CD4-positive, alpha-beta T cell treated with Interleukin-15 for 4 hours (primary cell): ENCODE results near the gene ZNF775.

Experiments
- DNase-seq: peaks from one replicate; pipeline ENCODE4 v3.0.0-alpha.2; 2020; ENCODE audit warnings: low spot score

The ZNF775 gene

DNA sequence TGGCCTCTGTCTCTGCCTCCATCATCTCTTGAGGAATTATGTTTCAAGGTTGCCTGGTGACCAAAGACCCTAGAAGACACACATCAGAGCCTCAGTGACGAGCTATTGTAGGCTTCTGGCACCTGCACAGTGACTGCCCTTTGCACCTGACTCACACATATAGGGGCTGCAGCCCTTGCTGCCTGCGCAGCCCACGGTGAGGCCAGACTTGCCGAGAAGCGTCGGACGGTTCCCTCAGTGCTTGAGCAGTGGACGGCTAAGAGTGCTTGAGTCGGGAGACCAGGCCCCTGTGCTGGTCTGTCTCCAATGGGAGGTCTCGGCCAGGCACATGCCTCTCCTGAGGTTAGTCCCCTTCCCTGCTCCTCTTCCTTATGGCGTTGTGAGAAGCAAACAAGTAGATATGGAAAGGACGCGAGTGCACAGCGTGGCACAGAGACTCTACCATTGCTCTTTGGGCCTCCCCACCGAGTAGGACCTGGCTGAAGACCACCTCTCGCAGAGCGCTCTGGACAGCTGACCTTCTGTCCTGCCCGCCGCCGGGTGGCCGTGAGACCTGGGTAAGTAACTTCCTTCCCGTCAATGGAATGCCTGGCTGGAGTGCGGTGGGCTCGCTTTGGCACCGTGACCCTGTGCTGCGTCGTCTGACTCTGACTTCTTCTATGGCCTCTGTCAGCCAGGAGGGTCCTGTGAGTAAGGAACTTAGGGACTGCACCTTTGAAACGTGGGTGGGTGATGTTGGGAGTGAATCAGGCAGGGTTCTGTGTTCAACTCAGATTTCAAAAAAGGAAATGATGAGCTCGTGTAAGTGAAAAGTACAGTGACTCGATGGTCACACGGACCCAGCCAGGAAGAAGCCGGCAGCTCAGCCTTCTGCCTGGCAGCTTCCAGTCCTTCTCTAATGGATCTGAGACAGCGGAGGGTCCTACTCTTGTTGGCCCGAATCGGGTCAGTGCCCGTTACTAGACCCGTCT lies 33.7 kb downstream of the ZNF775 start:
- no peak for DNase-seq

DNA sequence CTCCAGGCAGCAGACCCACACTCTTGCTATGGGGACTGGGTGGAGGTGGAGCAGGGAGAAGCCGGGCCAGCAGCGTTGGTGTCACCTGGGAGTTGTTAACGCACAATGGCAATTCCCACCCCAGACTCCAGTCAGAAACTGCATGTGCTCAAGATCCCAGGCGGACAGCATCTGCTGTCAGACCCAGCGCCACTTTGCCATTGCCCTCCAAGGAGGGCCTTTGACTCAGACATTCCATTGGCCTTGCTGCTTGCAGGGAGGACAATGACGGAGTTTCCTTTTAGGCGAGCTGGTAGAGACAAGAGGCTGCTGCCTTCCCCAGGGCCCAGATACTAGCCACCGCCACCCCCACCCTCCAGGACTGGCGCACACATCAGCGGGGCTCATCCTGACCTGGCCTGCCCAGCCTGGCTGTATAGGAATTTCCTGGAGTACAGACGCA lies 34.5 kb downstream of the ZNF775 start:
- no peak for DNase-seq

DNA sequence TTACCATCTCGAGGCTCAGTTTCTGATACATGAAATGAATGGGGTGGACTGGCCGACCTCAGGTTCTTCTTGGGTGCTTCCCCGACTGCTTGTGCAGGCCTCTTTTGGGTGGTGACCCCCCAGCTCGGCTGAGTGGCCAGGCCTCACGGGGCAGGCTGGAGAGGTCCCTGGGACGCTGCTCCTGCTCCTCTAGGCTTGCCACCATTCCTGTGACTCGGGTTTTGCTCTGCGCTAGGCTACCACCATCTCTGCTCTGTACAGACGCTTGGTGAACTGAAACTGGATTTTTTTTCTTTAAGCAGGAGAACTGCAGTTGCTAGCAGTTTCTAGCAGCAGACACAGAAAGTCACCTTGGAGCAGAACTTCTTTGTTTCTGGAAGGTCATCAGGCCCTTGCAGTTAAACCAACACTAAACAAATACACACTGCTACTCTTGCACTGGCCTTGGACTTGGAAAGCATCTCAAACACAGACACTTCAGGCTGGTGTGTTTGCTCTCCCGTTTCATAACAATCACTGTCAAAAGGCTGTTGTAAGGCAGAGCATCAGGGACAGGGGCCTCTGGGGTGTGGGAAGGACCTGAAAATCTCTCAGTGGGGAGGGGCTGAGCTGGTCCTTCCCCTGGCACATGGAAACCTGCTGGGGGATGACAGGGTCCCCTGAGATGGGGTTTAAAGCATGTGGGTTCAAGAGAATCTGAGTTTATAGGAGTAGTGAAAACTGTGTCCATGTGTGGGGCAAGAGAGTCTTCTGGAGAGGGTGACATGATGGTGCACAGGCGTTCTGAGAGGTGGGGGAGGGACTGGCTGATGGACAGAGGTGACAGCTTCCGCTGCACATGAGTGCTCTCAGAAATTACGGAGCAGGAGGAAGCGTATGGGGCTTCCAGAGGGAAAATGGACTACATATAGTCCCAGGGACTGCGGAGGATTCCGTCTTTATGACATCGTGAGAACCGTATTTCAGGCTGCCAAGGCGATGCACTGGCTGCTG lies 36.3 kb downstream of the ZNF775 start:
- no peak for DNase-seq

DNA sequence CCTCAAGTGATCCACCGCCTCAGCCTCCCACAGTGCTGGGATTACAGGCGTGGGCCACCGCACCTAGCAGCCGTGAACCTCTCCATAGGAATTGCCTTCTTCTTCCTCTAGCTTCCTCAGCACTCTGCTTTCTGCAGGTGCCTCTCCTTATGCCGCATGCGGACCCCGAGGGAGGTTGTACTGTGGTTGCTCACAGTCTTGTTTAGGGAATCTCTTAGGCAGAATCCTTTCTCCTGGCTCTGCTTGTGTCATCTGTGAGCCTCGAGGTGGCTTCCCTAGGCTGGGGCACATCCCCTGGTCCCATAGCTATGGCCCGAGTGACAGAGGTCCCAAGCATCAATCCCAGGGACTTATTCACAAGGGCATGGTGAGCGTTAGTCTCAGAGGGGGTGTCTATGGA lies 38.1 kb downstream of the ZNF775 start:
- no peak for DNase-seq

DNA sequence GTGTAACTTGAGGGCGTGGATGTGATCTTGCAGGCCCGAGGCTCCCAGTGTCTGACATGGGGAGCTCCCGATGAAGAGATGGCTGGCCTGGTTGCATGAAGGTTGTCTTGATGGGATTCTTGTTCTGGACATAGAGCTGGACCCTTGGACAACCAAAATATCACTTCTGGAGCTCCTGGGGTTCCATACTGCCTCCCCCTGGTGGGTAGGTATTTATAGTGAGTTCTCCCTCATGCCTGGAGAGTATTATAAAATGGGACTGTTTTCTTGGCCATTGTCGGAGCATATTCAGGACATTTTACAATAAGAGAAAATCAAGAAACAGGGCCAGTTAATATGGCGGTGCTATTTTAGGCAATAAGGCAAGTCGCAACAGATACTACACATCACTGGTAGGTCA lies 38.7 kb downstream of the ZNF775 start:
- DNase-seq, result no peak

DNA sequence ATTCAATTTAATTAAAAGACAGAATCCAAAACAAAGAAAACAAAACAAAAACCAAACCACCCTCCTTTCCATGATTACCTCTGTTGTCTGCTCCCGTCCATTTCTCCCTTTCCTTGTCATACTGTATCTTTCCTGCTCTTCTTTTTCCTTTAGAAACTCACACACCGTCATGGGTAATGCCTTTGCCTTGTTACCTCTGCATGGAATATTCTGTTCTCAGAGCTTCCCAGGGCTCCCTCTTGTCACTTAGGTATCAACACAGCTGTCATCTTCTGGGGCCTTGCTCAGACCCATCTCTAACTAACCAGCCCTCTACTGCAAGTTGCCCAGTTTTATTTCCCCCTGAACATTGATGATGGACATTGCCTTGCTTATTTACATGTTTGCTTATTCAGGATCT lies 41.1 kb downstream of the ZNF775 start:
- no peak for DNase-seq

DNA sequence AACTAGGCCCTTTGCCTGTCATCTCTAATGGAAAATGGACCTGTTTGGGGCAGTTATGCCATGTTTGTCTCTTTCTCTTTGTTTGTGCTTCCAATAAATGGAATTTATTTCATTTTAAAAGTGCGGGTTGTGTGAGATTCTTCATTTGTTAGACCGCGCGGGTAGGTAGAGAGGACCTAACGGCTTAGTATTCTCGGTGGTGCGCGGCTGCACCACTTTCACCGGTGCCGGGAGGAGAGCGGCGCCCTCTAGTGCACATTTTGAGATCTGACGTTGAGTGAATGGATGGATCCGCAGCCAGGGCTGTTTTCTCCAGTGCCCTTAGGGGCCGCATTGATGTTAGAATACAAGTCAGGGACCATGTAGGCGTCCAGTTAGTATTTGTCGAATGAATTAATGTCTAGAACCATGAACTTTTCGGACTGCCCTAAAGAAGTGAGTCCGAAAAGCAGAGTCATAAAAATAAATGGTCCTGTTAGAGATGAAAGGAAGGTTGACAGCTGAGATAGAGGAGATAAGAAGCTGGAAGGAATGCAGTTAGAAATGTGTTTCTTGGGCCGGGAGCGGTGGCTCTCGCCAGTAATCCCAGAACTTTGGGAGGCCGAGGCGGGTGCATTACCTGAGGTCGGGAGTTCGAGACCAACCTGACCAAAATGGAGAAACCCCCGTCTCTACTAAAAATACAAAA lies 42.0 kb downstream of the ZNF775 start:
- DNase-seq, result peak; percentile 90

DNA sequence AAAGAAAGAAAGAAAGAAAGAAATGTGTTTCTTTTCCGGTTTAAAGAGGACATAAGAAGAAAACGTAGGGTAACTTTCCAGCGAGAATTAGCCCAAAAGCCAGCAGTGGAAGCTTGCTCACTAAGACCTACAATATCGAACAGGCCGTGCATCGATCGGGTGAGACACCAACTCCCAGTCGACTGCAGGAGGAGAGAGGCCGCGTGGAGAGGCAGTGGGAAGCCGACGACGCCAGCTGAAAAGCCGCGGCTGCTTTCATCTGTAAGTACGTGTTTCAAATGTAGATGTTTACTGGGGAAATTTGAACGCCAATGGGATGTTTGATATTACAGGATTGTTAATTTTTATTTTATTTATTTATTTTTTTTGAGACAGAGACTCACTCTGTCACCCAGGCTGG lies 42.7 kb downstream of the ZNF775 start:
- no peak for DNase-seq

DNA sequence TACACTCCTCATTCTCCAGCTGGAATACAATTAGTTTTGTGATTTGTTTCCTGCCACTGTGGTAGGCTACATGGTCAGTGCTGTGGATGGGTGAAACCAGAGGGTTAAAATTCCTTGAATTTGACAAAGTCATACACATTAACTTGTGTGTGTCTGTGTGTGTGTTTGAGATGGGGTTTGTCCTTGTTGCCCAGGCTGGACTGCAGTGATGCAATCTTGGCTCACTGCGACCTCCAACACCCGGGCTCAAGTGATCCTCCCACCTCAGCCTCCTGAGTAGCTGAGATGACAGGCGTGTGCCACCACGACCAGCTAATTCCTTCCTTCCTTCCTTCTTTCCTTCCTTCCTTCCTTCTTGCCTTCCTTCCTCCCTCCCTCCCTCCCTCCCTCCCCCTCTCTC lies 46.5 kb downstream of the ZNF775 start:
- no peak for DNase-seq

DNA sequence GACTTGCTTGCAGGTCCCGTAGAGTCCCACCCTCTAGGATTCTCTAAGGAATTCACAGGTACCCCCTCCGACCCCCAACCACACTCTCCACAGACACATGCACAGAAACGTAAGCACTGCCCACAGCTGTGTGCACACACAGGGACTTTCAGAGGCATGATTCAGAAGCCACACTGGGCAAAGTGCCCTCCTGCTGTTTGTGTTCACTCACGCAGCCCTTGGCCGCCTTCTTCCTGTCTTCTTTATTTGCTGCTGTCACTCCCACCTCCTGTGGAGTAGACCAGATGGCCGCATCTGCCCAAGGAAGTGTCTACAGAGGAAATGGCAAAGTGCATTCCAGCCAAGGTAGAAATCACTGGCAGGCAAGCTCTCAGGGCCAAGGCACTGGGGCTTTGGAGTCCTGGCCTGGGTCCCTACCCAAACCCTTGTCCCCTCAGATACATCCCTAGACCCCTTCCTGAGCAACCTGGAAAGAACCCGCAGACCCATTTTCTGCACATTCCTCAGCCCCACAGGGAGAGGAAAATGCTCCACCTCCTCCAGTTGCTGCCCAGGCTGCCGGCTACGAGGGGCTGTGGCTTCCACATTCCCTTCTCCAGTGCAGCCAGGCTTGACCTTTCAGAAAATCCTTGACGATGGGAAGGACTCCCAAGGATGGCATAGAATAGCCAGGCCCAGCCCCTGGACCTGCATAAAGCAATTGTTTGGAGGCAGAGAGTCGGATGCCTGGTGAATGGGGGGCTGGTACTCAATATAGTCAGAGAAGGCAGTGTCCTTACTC lies 49.7 kb downstream of the ZNF775 start:
- DNase-seq, result no peak

DNA sequence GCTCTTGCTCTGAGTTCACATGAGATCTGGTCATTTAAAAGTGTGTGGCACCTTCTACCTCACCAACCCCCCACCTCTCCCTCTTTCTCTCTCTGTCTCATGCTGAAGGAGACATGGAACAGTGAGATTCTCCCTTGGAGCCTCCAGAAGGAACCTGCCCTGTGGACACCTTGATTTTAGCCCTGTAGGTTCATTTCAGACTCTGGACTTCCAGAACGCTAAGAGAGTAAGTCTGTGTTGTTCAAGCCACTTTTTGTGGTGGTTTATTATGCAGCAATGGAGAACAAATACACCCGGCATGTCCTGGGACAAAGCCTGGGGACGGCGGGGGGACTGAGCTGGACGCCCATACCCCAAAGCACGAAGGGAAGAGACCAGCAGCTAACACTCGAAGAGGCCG lies 50.6 kb downstream of the ZNF775 start:
- no peak for DNase-seq

DNA sequence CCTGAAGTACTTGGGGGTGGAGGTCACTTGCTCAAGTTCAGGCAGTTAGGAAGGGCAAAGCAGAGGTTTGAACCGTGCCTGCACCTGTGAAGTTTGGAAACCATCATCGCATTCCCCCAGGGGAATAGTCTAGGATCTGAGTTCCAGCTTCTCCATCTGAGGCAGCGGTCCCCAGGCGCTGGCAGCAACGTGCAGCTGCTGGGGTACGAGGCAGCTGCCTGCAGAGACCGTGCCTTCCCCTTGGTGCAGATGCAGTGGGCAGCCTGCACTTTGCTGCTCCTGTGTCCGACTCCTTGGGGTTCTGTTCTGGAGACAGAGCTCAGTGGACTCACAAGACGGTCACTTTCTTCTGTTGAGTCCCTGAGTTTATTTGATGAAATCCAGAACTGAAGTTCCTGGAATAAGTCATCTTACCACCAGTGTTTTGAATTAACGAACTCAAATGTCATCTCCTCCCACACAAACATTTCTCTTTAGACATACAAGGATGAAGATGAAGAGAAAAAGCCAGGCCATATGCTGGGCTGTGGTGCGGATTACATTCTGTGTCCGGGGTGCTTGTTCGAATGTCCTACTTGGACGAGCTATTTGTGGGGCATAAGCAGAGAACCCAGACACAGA lies 51.4 kb downstream of the ZNF775 start:
- DNase-seq, result no peak

DNA sequence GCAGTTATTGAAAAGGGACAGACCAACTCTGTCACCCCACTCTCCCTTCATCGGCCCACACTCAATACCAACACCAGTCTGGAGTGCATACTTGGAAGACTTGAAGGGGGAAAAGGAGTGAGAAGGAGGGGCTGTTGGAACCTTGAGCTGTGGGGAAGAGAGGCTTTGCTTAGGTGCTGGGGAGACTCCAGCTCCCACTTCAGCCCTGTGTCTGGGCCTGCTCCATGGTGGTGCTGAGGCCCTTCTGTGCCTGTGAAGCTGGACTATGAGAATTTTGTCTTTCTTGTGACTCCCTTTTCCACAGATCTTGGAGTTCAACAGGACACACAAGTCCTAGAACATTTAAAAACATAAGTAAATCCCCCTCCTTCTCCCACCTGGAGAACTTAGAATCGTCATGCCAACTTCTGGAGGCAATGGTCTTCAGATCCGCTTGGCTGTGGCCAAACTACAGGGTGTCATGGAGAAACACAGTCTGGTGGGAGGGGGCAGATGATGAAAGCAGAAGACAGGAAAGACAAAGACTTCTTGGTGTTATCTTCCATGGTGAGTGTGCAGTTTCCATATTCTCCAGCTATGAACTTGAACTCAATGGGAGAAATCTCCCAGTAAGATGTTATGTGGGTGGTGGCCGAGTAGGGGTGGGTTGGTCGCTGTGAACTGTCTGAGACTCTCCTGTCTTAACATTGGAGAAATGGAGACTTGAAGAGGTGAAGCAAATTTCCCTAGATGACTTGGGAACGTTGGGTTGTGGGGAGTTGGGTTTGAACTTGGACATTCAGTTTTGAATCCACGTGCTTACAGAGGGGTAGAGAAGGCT lies 52.9 kb downstream of the ZNF775 start:
- no peak for DNase-seq

DNA sequence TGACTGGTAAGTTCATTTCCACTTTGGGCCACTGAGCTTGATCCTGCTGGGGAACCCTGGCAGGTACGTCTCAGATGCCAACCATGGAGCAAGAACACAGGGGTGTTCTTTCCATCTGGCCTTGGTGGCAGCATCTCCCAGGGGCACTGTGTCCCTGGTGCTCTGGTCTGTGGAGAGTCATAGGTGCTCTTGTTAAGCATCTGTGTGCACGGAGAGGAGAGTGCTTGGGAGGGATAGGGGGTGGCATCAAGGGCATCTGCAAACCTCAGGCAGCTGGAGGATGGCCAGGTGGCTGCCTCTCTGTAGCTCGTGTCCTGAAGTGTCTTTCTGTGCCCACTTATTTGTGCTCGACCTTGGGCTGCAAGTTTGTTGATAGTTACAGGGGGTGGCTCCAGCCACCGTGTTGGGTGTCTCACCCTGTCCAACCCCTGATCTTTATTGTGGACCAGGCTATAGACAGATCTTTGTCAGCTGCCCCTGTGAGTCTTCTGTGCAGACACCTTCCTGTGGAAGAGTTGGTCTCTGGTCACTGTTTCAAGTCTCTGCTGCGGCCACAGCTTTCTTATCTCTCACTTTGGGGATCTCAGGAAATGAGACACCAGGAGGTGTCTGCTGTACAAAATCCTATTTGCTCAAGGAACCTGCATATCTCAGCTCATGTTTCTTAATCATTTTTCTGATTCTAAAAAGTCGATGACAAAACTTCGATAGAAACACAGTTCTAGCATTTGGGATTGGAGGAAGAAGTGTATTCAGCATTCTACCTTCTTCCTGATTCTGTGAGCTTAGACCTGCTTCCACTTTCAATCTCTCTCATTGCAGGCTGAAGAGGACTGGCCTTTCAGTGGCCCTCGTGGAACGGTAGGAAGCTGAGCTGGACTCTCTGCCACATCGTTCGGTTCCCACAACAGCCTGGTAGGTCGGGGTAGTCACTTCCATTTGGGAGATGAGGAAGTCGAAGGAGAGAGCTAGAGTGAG lies 54.1 kb downstream of the ZNF775 start:
- DNase-seq, result no peak

DNA sequence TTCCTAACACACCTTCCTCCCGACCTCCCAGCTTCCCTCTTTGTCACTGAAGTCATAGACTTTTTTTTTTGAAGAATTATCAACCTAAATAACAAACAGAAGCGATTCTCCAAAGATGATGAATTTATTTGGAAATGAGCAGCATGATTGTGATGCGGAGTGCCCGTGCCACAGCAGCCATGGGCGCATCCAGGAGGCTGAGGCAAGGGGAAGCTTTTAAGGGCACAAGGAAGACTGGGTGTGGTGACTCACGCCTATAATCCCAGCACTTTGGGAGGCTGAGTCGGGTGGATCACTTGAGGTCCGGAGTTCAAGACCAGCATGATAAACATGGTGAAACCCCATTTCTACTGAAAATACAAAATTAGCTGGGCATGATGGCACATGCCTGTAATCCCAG lies 55.1 kb downstream of the ZNF775 start:
- no peak for DNase-seq

DNA sequence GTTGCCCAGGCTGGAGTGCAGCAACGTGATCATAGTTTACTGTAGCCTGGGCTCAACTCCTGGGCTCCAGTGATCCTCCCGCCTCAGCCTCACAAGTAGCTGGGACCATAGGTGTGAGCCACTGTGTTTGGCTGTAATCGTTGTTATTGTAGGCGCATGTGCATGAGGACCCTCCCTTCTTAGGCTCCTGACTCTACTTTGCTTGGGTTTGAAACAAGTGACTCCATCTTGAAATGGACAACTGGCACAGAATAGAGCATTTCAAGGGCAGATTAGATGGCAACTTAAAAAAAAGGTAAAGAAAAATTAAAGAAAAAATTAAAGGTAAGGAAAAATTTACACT lies 55.9 kb downstream of the ZNF775 start:
- DNase-seq, result no peak

DNA sequence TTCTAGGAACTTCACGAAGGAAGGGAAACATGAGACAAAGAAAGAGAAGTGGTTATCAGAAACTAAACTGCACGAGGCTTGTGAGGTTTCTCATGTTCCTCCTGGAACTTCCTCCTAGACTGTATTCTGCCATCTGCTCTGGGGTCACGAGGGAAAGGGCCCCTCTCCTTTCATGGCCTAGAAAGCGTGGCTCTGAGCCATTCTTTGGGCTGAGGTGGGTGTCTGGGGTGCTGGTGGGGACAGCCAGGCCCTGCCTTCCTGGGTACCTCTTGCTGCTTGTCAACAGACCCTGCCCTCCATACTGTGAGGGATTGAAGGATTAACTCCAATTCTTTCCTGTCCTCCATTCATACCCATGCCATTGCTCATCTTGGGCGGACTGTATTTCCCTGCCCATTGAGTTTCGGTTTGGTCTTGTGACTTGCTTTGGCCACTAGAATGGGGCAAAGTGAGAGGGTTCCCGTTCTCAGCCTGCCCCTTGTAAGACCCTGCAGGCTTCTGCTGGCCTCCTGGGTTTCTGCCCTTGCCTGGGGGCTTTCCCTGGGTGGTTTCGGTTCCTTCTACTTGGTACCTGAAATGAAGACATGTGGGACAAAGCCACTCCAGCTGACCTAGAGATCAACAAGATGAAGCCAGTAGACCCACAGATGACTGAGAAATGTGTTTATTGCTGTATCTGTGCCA lies 56.4 kb downstream of the ZNF775 start:
- no peak for DNase-seq

DNA sequence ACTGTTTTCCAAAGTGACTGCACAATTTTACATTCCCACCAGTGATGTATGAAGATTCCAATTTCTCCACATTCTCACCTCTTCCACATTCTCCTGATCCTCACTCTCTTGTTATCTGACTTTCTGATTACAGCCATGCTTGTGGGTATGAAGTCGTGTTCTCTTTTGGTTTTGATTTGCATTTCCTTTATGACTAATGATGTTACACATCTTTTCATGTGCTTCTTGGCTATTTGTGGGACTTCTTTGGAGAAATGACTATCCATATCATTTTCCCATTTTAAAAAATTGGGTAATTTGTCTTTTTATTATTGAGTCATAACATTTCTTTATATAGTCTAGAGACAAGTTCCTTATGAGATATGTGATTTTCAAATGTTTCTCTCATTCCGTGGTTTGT lies 60.8 kb downstream of the ZNF775 start:
- no peak for DNase-seq
